Suprapubic skin (tissue), 4 donors: ENCODE data around the gene KCNIP4. TPM values are rescaled to one million over a fixed set of nuclear protein-coding genes. Genes with fewer than 3 reads are reported as not detected.

Experiments
- DNase-seq, 2 donors: peaks; one replicate each; pipeline ENCODE4 v3.0.0-alpha.2; 2019; ENCODE audit warnings: low spot score in 2 of 2
- H3K27ac ChIP-seq: fragments of 200-600 bp; sonication (generic); one replicate; pipeline ENCODE4 v1.5.1; 2019
- H3K27me3 ChIP-seq: fragments of 200-600 bp; sonication (generic); one replicate; pipeline ENCODE4 v1.5.1; 2019
- H3K36me3 ChIP-seq: fragments of 200-600 bp; sonication (generic); one replicate; pipeline ENCODE4 v1.5.1; 2019
- H3K4me1 ChIP-seq: fragments of 200-600 bp; sonication (generic); one replicate; pipeline ENCODE4 v1.5.1; 2019
- H3K4me3 ChIP-seq: fragments of 200-600 bp; sonication (generic); one replicate; pipeline ENCODE4 v1.5.1; 2019; ENCODE audit warnings: mild to moderate bottlenecking
- H3K9me3 ChIP-seq: fragments of 200-600 bp; sonication (generic); one replicate; pipeline ENCODE4 v1.5.1; 2019
- EP300 ChIP-seq: sonication (generic); formaldehyde crosslinking; IDR thresholded peaks from one replicate; pipeline ENCODE4 v1.6.1; 2017; ENCODE audit warnings: antibody characterized with exemption
- POLR2A ChIP-seq, 2 donors: fragments of 450-650 bp; IDR thresholded peaks; one replicate each; pipeline ENCODE4 v1.6.1; 2017; ENCODE audit warnings: antibody characterized with exemption in 2 of 2, mild to moderate bottlenecking in 2 of 2, moderate library complexity in 2 of 2
- POLR2AphosphoS5 ChIP-seq, 3 donors: sonication (generic); formaldehyde crosslinking; IDR thresholded peaks; one replicate each; pipeline ENCODE4 v1.6.1; 2017; ENCODE audit warnings: antibody characterized with exemption in 3 of 3
- WGBS: methylation state at CpG from one replicate; pipeline ENCODE4 v1.1.5; 2018; 5-methylcytosine and 5-hydroxymethylcytosine counted together
- total RNA-seq, 4 donors: library from RNA; depleted of rRNA; stranded (reverse); fragments of >200 nt; gene quantifications; one replicate each; pipeline ENCODE4 v1.1.0, GENCODE V29; 2016
- TF ChIP-seq, protein P1 (sequence below), 2 donors: fragments of 200-600 bp in 1 of 2; fragments of 450-650 bp in 1 of 2; sonication (generic) in 1 of 2; IDR thresholded peaks; one replicate each; pipeline ENCODE4 v1.5.1; 2016 to 2019; ENCODE audit warnings: antibody characterized with exemption in 2 of 2, mild to moderate bottlenecking in 1 of 2, moderate library complexity in 1 of 2

Gene KCNIP4
- total RNA-seq, 4 donors from 2014 or later = not detected

DNA sequence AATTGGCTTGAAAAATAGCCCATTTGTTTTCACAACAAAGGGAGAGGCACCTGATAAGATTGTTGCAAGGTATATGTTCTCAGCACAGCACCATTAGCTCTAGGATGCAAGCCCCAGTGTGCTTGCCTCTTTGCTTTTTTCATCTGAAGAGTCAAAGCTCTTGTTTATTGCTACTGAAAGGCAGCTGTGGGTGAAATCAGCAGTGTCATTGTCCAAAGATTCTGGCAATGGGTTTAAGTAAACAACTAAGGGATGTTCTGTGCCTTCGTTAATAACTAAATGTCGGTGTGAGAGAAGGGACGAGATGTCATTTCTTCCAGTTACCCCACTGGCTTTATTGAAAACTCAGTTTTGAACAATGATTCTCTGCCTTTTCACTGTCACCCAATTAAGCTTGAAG is 567.7 kb downstream of the KCNIP4 start:
- no peak overlapping the region for H3K27ac ChIP-seq
- no peak for DNase-seq
- no peak overlapping the region for H3K4me3 ChIP-seq
- 91% methylated on average over 3 of the region's 3 CpGs for WGBS
- no peaks in the 10 kb centered on the region for H3K27me3 ChIP-seq
- H3K4me1 ChIP-seq = no peaks in the 10 kb centered on the region
- no peaks in the 10 kb centered on the region for H3K9me3 ChIP-seq
- no peaks in the 10 kb centered on the region for H3K36me3 ChIP-seq
- no peak for TF ChIP-seq EP300
- TF ChIP-seq, protein P1, sequence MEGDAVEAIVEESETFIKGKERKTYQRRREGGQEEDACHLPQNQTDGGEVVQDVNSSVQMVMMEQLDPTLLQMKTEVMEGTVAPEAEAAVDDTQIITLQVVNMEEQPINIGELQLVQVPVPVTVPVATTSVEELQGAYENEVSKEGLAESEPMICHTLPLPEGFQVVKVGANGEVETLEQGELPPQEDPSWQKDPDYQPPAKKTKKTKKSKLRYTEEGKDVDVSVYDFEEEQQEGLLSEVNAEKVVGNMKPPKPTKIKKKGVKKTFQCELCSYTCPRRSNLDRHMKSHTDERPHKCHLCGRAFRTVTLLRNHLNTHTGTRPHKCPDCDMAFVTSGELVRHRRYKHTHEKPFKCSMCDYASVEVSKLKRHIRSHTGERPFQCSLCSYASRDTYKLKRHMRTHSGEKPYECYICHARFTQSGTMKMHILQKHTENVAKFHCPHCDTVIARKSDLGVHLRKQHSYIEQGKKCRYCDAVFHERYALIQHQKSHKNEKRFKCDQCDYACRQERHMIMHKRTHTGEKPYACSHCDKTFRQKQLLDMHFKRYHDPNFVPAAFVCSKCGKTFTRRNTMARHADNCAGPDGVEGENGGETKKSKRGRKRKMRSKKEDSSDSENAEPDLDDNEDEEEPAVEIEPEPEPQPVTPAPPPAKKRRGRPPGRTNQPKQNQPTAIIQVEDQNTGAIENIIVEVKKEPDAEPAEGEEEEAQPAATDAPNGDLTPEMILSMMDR (IDR thresholded peaks at IDR 0.05) = no peak
- no peak for TF ChIP-seq POLR2A (IDR thresholded peaks at IDR 0.05)
- no peak for TF ChIP-seq POLR2AphosphoS5 (IDR thresholded peaks at IDR 0.05)

DNA sequence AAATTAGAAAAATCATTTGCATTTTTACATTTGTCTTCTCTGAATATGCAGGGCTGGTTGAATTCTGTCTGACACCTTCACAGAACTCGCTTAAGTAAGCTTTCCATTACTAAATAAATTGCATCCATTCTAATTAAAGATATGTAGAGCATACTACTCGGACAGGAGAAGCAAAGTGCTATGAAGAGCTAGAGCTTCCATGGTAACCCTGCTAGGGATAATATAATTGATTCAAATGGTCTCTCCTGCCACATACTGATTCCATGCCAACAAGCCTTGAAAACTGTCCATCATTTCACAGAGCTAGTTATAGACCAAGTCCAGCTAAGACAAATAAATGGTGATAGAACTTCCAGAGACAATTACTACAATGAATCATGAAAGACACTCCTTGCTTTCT is 571.5 kb downstream of the KCNIP4 start:
- no peaks in the 10 kb centered on the region for H3K36me3 ChIP-seq
- WGBS = 78% methylated on average over 2 of the region's 2 CpGs
- no peaks in the 10 kb centered on the region for H3K27me3 ChIP-seq
- no peak for DNase-seq
- TF ChIP-seq EP300 (no peak), POLR2AphosphoS5 (IDR thresholded peaks at IDR 0.05) (no peak), POLR2A (IDR thresholded peaks at IDR 0.05) (no peak)
- TF ChIP-seq, protein P1 (IDR thresholded peaks at IDR 0.05) = no peak
- H3K27ac ChIP-seq = no peak overlapping the region
- peaks cover 7% of the 10 kb centered on the region for H3K9me3 ChIP-seq
- no peaks in the 10 kb centered on the region for H3K4me1 ChIP-seq
- H3K4me3 ChIP-seq = no peak overlapping the region

- H3K27ac ChIP-seq = no peak overlapping the region
- TF ChIP-seq EP300 = no peak
- TF ChIP-seq, protein P1 (IDR thresholded peaks at IDR 0.05) = no peak
- no peak for TF ChIP-seq POLR2A (IDR thresholded peaks at IDR 0.05)
- TF ChIP-seq POLR2AphosphoS5 (IDR thresholded peaks at IDR 0.05) = no peak
- no peak overlapping the region for H3K4me3 ChIP-seq
- no peaks in the 10 kb centered on the region for H3K36me3 ChIP-seq
- WGBS = 65% methylated on average over 3 of the region's 3 CpGs
- no peaks in the 10 kb centered on the region for H3K27me3 ChIP-seq
- H3K9me3 ChIP-seq = peaks cover 7% of the 10 kb centered on the region
- no peak for DNase-seq
- no peaks in the 10 kb centered on the region for H3K4me1 ChIP-seq
These were observed 572.4 kb downstream of the KCNIP4 start for GRCh38 chr4:21376176-21376575.

DNA sequence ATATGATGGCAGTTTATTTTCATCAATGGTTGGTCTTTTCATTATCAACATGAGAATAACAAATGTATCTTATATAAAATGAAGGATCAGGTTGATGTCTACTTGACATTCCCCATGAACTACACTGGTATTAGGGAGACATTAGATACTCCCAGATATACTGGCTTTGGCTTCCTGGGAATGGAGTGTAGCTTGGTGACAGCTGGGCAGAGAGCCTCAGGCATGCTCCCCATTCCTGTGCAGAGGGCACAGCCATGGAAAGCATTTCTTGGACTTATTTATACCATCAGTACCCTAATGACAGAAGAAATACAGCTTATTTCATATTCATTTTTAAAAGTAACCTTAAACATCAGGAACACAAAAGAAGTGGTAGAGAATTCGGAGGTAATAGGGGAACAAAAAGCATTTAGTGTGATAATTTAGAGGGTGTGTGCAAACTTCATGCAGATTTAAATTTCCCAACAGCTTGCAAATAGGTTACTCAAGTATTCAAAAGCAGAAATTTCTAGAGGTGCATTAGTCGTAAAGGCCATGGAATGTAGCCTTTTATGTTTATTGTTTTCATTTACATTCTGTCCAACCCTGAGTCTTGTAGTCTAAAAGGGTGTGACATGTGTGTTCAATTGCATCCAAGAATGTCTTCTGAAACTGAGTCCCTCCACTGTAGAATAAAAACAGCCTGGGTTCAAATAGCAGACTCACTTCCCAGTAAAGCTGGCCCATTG is 573.8 kb downstream of the KCNIP4 start:
- no peak overlapping the region for H3K4me3 ChIP-seq
- no peak overlapping the region for H3K27ac ChIP-seq
- TF ChIP-seq POLR2AphosphoS5 (IDR thresholded peaks at IDR 0.05) (no peak), POLR2A (IDR thresholded peaks at IDR 0.05) (no peak), EP300 (no peak)
- TF ChIP-seq, protein P1 (IDR thresholded peaks at IDR 0.05) = no peak
- 84% methylated on average over 2 of the region's 2 CpGs for WGBS
- H3K27me3 ChIP-seq = no peaks in the 10 kb centered on the region
- no peak for DNase-seq
- no peaks in the 10 kb centered on the region for H3K4me1 ChIP-seq
- H3K36me3 ChIP-seq = no peaks in the 10 kb centered on the region
- H3K9me3 ChIP-seq = peaks cover 7% of the 10 kb centered on the region

- no peak for DNase-seq
- no peaks in the 10 kb centered on the region for H3K4me1 ChIP-seq
- no peak overlapping the region for H3K27ac ChIP-seq
- H3K9me3 ChIP-seq = no peaks in the 10 kb centered on the region
- no peaks in the 10 kb centered on the region for H3K27me3 ChIP-seq
- no peaks in the 10 kb centered on the region for H3K36me3 ChIP-seq
- TF ChIP-seq EP300 = no peak
- no peak for TF ChIP-seq POLR2A (IDR thresholded peaks at IDR 0.05)
- TF ChIP-seq, protein P1 (IDR thresholded peaks at IDR 0.05) = no peak
- WGBS = 52% methylated on average over 2 of the region's 2 CpGs
- H3K4me3 ChIP-seq = no peak overlapping the region
These were observed 581.0 kb downstream of the KCNIP4 start for GRCh38 chr4:21367567-21367966.
